Measurements from ENCODE around the gene DHX57.
A peak's percentile ranks its signal among the peaks of the same experiment; 100 is the strongest.
"Not testable (repeated sequence)": the region's sequence is repeated elsewhere in the genome, so short reads cannot be mapped to it uniquely, and the experiment has no call there.

The DHX57 gene

GRCh38 chr2:38830526-38831159, 45.1 kb downstream of the DHX57 start:
- FAIRE-seq (no peak), DNase-seq (ENCODE audit: insufficient read length, low spot score) (no peak)
- TF ChIP-seq SPI1 (IDR thresholded peaks at IDR 0.05; ENCODE audit: low read depth, low read length) (no peak), TAF1 (IDR thresholded peaks at IDR 0.05; ENCODE audit: low read depth, low read length) (no peak), POLR2AphosphoS5 (IDR thresholded peaks at IDR 0.05; ENCODE audit: low read depth, low read length) (no peak), POU2F2 (IDR thresholded peaks at IDR 0.05; ENCODE audit: low read depth, low read length) (no peak)

GRCh38 chr2:38829971-38830370, 45.8 kb downstream of the DHX57 start:
- no peak for TF ChIP-seq POU2F2 (IDR thresholded peaks at IDR 0.05; ENCODE audit: low read depth, low read length)
- no peak for TF ChIP-seq POLR2A (IDR thresholded peaks at IDR 0.05; ENCODE audit: low read depth, low read length)
- TF ChIP-seq PAX5 (IDR thresholded peaks at IDR 0.05; ENCODE audit: insufficient read depth, low read length, severe bottlenecking), result no peak
- no peak for TF ChIP-seq POLR2AphosphoS5 (IDR thresholded peaks at IDR 0.05; ENCODE audit: low read depth, low read length)
- TF ChIP-seq TAF1 (IDR thresholded peaks at IDR 0.05; ENCODE audit: low read depth, low read length), result no peak
- FAIRE-seq (no peak), DNase-seq (ENCODE audit: insufficient read length, low spot score) (no peak)

GRCh38 chr2:38828460-38828859, 47.3 kb downstream of the DHX57 start:
- DNase-seq (ENCODE audit: insufficient read length, low spot score) (no peak), FAIRE-seq (no peak)
- no peak for TF ChIP-seq TAF1 (IDR thresholded peaks at IDR 0.05; ENCODE audit: low read depth, low read length)
- TF ChIP-seq POU2F2 (IDR thresholded peaks at IDR 0.05; ENCODE audit: low read depth, low read length), result no peak
- no peak for TF ChIP-seq PAX5 (IDR thresholded peaks at IDR 0.05; ENCODE audit: insufficient read depth, low read length, severe bottlenecking)

GRCh38 chr2:38827539-38828145, 48.1 kb downstream of the DHX57 start:
- peak; percentile 86 for TF ChIP-seq POU2F2 (IDR thresholded peaks at IDR 0.05; ENCODE audit: low read depth, low read length)
- peak; percentile 27 for DNase-seq (ENCODE audit: insufficient read length, low spot score)
- not testable (repeated sequence) for FAIRE-seq

GRCh38 chr2:38825956-38826355, 49.8 kb downstream of the DHX57 start:
- no peak for DNase-seq (ENCODE audit: insufficient read length, low spot score)
- no peak for FAIRE-seq

GRCh38 chr2:38824906-38825305, 50.8 kb downstream of the DHX57 start:
- TF ChIP-seq PAX5 (IDR thresholded peaks at IDR 0.05; ENCODE audit: insufficient read depth, low read length, severe bottlenecking) (no peak), SPI1 (IDR thresholded peaks at IDR 0.05; ENCODE audit: low read depth, low read length) (no peak), POLR2AphosphoS5 (IDR thresholded peaks at IDR 0.05; ENCODE audit: low read depth, low read length) (no peak), TAF1 (IDR thresholded peaks at IDR 0.05; ENCODE audit: low read depth, low read length) (no peak), POLR2A (IDR thresholded peaks at IDR 0.05; ENCODE audit: low read depth, low read length) (no peak), POU2F2 (IDR thresholded peaks at IDR 0.05; ENCODE audit: low read depth, low read length) (no peak)
- no peak for FAIRE-seq
- DNase-seq (ENCODE audit: insufficient read length, low spot score), result no peak

More at GRCh38 chr2:38825956-38826355, 49.8 kb downstream of the DHX57 start:
- TF ChIP-seq PAX5 (IDR thresholded peaks at IDR 0.05; ENCODE audit: insufficient read depth, low read length, severe bottlenecking) (no peak), TAF1 (IDR thresholded peaks at IDR 0.05; ENCODE audit: low read depth, low read length) (no peak), POLR2A (IDR thresholded peaks at IDR 0.05; ENCODE audit: low read depth, low read length) (no peak), POLR2AphosphoS5 (IDR thresholded peaks at IDR 0.05; ENCODE audit: low read depth, low read length) (no peak)

- FAIRE-seq (no peak), DNase-seq (ENCODE audit: insufficient read length, low spot score) (no peak)
- TF ChIP-seq SPI1 (IDR thresholded peaks at IDR 0.05; ENCODE audit: low read depth, low read length) (no peak), POLR2A (IDR thresholded peaks at IDR 0.05; ENCODE audit: low read depth, low read length) (no peak), POLR2AphosphoS5 (IDR thresholded peaks at IDR 0.05; ENCODE audit: low read depth, low read length) (no peak), POU2F2 (IDR thresholded peaks at IDR 0.05; ENCODE audit: low read depth, low read length) (no peak), TAF1 (IDR thresholded peaks at IDR 0.05; ENCODE audit: low read depth, low read length) (no peak), PAX5 (IDR thresholded peaks at IDR 0.05; ENCODE audit: insufficient read depth, low read length, severe bottlenecking) (no peak)
These were observed 52.3 kb downstream of the DHX57 start for GRCh38 chr2:38823386-38823785.

- FAIRE-seq (no peak), DNase-seq (ENCODE audit: insufficient read length, low spot score) (no peak)
- TF ChIP-seq PAX5 (IDR thresholded peaks at IDR 0.05; ENCODE audit: insufficient read depth, low read length, severe bottlenecking) (no peak), POU2F2 (IDR thresholded peaks at IDR 0.05; ENCODE audit: low read depth, low read length) (no peak), POLR2A (IDR thresholded peaks at IDR 0.05; ENCODE audit: low read depth, low read length) (no peak), SPI1 (IDR thresholded peaks at IDR 0.05; ENCODE audit: low read depth, low read length) (no peak), POLR2AphosphoS5 (IDR thresholded peaks at IDR 0.05; ENCODE audit: low read depth, low read length) (no peak), TAF1 (IDR thresholded peaks at IDR 0.05; ENCODE audit: low read depth, low read length) (no peak)
These were observed 57.2 kb downstream of the DHX57 start for GRCh38 chr2:38818565-38818964.

GRCh38 chr2:38815936-38816335, 59.8 kb downstream of the DHX57 start:
- TF ChIP-seq POU2F2 (IDR thresholded peaks at IDR 0.05; ENCODE audit: low read depth, low read length) (no peak), PAX5 (IDR thresholded peaks at IDR 0.05; ENCODE audit: insufficient read depth, low read length, severe bottlenecking) (no peak), POLR2AphosphoS5 (IDR thresholded peaks at IDR 0.05; ENCODE audit: low read depth, low read length) (no peak), TAF1 (IDR thresholded peaks at IDR 0.05; ENCODE audit: low read depth, low read length) (no peak), POLR2A (IDR thresholded peaks at IDR 0.05; ENCODE audit: low read depth, low read length) (no peak), SPI1 (IDR thresholded peaks at IDR 0.05; ENCODE audit: low read depth, low read length) (no peak)
- no peak for DNase-seq (ENCODE audit: insufficient read length, low spot score)
- FAIRE-seq, result no peak

- TF ChIP-seq PAX5 (IDR thresholded peaks at IDR 0.05; ENCODE audit: insufficient read depth, low read length, severe bottlenecking), result no peak
- TF ChIP-seq TAF1 (IDR thresholded peaks at IDR 0.05; ENCODE audit: low read depth, low read length), result no peak
- TF ChIP-seq POLR2AphosphoS5 (IDR thresholded peaks at IDR 0.05; ENCODE audit: low read depth, low read length), result no peak
- no peak for TF ChIP-seq POU2F2 (IDR thresholded peaks at IDR 0.05; ENCODE audit: low read depth, low read length)
- TF ChIP-seq SPI1 (IDR thresholded peaks at IDR 0.05; ENCODE audit: low read depth, low read length), result no peak
- TF ChIP-seq POLR2A (IDR thresholded peaks at IDR 0.05; ENCODE audit: low read depth, low read length), result no peak
- no peak for FAIRE-seq
- DNase-seq (ENCODE audit: insufficient read length, low spot score), result no peak
These were observed 65.2 kb downstream of the DHX57 start for GRCh38 chr2:38810488-38810887.
